GM18867 (cell line): ENCODE data around the gene SH3BP5.

Experiments used
- ATAC-seq: cut with Tn5 transposase; IDR thresholded peaks from one replicate; pipeline ENCODE4 v1.9.1; 2021; ENCODE audit warnings: mild to moderate bottlenecking, moderate library complexity; ENCODE audit not compliant: unreplicated experiment

SH3BP5 gene

DNA sequence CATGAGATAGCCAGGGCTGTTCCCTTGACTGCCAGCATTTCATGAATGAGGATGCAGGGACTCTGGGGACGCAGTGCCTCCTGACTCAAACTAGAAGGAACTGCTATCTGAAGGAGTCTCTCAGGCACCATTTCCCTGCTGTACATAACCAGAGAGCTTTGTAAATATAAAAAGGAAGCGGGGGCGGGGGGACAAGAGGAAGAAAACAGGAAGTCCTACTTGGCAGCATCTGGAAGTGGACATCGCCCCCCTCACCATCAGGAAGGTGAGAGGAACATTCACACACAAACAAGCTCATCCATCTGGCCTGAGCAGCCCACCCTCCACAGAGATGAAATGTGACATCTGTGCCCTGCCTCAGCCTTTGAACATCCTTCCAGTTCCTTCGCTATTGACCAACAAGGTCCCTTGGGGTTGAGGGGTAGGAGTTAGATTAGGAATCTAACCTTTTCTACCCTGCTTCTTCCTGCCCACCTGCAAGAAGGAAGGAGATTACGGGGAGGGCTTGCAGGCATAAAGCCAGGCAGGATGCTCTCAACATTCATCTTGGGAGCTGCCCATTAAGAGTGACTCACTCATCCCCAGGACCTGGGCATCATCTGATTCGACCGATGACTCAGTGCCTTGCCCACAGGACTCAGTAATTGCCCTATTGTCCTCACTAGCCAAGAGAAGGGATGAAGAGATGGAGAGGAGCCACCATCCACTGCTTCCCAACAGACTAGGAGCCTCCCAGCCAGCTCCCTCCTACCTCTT lies 31.9 kb downstream of the SH3BP5 start:
- ATAC-seq, result no peak

DNA sequence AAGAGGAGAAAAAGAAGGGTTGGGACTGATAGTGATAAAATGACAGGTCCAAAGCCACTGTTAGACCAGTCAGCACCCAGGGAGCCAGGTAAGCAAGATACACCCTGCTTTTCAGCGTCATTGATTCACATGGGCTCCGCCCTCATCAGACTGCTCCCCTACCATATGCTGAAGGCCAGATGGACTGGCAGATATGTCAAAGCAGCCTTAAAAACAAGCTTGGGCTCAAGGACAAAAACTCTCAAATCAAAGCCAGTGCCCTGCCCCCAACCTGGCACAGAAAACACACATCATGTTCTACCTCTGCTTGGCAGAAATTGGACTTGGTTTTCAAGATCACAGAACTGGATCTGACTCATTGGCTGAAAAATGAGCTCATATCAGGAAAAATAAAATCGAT lies 33.4 kb downstream of the SH3BP5 start:
- no peak for ATAC-seq

DNA sequence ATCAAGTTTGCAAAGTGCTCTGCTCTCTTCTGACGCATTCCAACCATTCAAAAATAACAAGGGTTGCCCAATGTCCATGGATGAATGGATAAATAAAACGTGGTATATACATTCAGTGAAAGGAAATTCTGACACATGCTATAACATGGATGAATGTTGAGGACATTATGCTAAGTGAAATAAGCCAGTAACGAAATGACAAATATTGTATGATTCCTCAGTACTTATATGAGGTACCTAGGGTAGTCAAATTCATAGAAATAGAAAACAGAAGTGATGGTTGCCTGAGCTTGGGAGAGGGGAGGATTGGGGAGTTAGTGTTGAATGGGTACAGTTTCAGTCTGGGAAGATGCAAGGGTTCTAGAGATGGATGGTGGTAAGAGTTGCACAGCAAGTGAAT lies 33.9 kb downstream of the SH3BP5 start:
- no peak for ATAC-seq

DNA sequence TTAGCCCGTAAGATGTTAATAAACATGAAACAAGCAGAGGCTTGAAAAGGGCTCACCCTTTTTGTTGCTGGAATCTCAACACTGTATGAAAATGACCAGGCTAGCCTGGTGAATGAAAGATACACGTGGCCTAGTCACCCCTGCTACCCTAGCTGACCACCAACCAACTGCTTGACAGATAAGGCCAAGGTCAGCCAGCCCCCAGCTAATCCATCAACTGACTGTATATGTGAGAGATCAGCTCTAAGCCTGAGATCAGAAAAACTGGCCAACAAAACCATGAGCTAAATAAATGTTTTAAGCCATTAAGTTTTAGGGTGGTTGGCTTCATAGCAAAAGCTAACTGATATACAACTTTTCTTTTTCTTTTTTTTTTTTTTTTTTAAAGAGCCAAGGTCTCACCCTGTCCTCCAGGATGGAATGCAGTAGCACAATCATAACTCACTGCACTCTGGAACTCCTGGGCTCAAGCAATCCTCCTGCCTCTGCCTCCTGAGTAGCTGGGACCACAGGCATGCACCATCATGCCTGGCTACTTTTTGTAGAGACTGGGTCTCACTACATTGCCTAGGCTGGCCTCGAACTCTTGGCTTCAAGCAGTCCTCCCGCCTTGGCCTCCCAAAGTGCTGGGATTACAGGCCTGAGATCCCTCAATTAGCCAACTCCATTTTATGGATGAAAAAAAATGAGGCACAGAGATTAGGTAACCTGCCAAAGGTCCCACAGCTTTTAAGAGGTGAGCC lies 34.6 kb downstream of the SH3BP5 start:
- ATAC-seq, result no peak

DNA sequence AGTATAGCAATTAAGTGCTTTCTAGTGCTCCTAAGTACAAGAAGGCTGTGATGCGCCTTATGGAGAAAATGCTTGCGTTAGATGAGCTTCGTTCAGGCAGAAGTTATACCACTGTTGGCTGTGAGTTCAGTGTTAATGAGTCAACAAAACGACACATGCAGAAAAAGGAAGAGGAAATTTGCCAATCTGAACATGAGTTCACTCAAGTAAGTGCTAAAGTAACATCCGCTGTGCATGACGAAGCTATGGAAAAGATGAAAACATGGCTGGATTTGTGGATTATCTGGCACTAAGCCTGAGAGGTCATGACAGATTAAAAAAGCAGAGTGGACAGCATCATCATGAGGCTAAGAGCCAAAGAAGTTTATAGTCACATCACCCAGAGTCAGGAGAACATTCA lies 36.9 kb downstream of the SH3BP5 start:
- ATAC-seq, result no peak

DNA sequence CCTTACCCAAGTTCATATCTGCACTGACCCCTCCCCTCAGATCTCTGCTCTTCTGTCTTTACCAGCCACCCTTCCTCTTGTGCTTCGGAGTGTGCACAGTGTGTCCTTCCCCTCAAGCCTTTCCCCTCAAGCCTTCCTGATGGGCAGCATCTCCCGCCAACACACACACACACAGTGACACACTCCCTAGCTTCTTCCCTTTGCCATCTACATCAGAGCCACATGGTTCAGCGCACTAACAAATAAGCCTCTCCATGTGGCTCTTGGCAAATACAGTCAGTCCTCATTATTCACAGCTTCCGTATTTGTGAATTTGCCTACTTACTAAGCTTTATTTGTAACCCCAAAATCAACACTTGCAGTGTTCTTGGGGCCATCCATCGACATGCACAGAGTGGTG lies 37.5 kb downstream of the SH3BP5 start:
- no peak for ATAC-seq

DNA sequence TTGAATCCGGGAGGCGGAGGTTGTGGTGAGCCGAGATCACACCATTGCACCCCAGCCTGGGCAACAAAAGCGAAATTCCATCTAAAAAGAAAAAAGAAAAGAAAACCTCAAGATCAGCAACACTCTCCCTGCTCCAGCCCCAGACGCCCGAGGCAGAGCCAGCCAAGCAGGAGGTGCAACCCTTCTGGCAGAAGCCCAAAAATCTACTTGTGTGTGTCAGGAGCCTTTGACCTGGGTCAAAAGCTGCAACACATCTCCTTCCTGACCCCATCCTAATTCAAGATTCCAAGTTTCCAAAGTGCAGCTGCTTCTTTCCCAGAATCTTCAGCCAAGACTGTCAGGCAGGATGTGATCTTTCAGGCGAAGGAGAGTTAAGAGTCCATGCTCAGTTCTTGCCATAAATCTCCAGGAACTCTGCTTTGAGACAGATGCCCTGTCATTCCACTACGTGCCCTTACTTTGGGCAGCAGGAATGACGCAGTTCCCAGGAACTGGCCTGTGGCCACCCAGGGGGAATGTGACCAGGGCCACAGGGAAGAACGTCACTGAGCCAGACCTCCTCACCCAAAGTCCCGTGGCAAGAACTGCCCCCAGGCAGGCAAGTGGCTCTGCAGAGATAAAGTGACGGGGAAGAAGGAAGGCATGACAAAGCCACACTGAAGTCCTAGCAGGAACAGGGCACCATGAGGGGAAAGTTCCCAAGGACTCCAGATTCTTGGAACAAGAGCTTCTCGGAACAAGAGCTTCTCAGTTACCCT lies 39.4 kb downstream of the SH3BP5 start:
- ATAC-seq, result no peak

DNA sequence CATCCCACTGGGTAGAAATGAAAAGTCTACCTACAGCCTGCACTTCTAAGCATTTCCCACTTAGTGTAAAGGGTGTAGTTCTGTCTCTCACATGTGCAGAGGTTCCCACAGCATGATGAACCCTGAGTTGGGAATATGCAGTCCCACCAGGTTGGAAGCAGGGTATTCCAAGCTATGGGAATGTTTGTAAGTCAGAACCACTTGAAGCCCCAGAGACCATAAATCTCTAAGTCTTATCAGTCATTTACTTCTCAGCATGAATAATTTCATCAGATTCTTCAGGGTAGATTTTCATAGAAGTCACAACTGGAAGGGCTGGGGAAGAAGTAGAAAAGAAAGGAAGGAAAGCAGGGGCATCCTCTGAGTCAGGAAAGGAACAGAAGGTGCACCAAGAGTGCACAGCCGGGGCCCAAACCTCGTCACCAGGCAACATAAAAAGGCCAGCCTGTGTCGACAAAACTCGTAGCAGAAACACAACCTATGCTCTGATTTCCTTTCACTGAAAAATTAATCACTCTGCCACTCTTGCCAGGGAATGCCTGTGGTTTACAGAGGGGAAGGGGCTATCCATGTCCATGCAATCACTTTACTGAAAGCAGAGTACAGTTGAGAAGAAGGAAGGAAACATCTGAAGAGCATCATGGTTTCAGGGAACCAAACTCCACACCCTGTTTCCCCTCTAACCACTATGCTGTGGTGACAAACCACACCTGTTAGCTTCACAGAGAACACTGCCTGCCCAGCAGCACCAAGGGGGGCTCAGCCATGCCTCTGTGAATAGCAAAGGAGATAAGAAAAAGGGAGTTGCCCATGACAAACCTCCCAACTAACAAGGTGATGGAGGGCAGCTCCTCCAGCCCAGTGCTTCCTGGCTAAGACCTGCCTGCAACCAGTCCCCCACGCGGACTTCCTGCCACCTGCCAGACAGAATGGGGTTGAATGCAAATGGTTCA lies 40.5 kb downstream of the SH3BP5 start:
- ATAC-seq, result peak; percentile 94

DNA sequence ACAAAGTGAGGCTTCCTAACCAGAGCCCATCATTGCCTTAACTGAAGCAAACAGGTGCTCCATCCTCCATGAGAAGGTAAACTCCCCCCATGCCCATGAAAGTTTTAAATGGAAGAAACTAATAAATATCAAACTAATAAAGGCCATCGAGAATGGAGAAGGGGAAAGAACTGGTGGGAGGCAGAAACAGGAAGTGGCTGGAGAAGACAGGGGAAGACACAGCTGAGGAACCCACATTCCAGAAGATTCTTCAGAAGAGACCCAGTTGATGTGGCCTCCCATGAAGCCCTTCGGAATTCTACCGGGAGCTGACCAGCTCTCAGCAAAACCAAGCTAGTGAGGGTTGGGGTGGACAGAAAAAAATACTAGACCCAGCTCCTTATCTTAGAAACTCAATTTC lies 41.6 kb downstream of the SH3BP5 start:
- no peak for ATAC-seq

DNA sequence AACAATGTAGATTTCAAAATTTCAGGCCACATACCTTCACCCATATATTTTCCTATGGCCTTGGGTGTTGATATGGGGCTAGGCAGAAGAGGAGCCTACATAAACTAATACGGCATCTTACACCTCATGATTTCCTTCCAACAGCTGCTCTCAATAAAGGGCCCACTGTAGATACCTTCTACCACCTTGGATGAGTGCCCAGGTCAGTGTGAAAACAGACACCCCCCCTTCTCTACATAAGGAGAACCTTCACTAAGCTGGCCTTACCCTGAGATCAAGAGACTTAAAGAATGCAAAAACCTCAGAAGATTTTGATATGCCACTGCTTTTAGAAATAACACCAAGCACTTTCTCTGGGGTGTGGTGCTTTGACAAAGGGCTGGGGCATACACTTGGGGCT lies 42.7 kb downstream of the SH3BP5 start:
- ATAC-seq, result no peak

DNA sequence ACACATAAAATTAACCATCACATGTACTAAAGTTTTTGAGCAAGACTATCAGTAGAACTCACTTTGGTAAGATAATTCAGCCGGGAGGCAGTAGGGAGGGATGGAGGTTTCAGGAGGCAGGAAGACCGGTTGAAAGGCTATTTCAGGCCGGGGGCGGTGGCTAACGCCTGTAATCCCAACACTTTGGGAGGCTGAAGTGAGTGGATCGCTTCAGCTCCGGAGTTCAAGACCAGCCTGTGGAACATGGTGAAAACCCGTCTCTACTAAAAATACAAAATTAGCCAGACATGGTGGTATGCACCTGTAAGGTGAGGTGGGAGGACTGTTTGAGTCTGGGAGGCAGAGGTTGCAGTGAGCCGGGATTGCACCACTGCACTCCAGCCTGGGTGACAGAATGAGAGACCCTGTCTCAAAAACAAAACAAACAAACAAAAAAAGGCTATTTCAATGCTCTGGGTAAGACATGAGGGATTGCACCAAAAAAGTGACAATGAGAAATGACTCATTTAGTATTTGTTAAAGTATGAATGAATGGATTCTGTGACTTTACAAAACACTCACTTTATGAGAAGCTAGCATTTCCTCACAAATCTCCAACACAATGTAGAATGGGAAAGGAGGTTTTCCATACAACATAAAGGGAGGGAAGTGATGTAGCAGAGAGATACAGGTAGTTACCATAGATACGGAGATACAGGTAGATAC lies 43.9 kb downstream of the SH3BP5 start:
- no peak for ATAC-seq

DNA sequence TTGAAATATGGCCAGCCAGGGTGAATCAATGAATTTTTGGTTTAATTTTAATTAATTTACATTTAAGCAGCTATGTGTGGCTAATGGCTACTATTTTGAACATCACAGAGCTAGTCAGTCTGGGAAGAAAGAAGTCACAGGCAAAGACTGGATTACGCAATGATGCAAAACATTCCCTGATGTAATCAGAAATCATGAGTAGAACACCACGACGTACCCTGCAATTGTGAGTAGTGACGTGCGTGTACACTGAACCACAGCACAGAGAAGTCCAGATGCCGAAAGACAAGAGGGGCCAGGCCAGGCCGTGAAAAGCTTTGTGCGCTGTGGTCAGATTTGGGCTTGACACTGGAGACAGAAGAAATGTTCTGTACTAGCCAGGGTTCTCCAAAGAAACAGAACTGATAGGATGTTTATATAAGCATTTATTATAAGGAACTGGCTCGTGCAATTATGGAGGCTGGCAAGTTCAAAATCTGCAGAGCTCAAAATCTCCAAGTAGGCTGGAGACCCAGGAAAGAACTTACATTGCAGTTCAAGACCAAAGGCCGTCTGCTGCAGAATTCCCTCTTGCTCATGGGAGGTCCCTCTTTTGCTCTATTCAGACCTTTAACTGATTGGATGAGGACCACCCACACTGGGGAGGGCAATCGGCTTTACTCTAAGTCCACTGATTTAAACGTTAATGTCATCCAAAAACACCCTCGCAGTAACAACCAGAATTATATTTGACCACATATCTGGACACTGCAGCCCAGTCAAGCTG lies 44.6 kb downstream of the SH3BP5 start:
- no peak for ATAC-seq

DNA sequence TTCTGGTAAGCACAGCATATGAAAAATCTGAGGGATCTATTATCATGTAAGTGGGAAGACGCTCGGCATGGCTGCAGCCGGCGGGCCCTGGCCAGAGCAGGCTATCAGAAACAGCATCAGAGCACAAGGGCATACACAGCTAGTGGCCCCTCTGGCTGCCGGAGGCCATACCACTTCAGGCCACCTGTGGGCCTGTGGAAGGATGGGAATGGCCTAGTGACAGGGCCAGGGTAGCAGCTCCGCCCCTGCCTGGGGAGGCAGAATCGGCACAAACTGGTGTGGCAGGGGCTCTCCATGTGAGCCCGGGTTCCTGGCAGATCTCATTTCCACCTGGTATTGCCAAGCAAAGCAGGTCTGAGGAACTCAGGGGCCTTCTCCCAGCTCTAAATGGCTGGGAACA lies 46.4 kb downstream of the SH3BP5 start:
- no peak for ATAC-seq

DNA sequence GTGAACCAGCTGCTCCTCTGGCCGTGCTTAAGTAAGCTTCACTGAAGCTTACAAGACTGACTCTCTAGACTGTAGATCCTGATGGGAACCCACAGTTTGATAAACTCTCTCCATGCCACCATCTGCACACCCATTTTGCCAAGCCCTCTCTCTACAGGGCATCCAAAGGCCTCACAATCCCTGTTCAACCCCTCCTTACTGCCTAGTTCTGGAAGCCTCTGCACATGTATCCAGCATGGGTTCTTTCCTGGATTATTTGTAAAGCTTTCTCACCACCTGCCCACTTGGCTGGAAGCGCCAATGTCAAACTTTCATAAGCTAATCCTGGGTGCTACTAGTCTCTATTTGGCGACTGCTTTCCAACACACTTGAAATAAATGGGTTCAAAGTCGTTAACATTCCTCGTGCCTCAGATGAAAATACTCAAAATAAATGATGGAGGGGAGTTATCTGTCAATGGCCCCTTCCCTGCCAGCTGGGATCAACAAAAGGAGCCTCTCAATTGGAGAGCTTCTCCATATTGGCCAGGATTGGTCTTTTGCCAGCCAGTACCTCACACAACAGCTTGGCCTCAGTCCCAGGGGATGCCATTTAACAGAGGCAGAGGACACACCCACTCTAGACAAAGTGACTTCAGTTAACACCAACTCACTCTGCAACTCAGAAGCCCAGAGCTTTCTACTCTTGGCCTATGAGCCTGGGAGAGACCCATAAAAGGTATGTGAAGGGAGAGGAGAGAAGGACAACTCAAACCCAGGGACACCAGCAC lies 48.1 kb downstream of the SH3BP5 start:
- peak; percentile 23 for ATAC-seq

DNA sequence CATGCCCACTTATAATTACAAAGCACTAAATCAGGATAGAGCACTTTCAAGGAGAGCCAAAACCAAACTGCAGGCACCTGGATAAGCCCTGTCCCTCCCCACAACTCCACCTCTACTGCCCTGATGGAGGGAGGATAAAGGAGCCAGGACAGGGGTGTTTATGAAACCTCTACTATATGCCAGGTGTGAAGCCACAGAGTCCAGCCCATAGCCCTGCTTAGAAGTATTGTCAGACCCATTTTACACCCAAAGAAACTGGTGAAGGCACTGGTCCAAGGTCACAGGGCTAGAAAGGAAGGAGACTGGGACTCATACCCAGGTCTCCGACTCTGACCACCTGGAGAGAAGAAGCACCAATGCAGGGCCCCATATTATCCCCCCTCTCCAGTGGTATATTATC lies 48.7 kb downstream of the SH3BP5 start:
- peak; percentile 67 for ATAC-seq

DNA sequence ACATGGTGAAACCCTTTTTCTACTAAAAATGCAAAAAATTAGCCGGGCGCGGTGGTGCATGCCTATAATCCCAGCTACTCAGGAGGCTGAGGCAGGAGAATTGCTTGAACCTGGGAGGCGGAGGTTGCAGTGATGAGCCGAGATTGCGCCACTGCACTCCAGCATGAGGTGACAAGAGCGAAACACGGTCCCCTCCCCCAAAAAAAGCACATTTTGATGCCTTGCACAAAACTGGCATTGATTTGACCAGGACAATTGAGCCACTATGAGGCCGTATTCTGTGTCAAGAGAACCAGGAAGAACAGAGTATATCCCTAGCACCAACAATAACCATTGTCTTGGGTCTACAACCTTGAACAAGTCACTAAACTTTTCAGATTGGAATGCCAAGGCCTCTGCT lies 50.6 kb downstream of the SH3BP5 start:
- no peak for ATAC-seq

DNA sequence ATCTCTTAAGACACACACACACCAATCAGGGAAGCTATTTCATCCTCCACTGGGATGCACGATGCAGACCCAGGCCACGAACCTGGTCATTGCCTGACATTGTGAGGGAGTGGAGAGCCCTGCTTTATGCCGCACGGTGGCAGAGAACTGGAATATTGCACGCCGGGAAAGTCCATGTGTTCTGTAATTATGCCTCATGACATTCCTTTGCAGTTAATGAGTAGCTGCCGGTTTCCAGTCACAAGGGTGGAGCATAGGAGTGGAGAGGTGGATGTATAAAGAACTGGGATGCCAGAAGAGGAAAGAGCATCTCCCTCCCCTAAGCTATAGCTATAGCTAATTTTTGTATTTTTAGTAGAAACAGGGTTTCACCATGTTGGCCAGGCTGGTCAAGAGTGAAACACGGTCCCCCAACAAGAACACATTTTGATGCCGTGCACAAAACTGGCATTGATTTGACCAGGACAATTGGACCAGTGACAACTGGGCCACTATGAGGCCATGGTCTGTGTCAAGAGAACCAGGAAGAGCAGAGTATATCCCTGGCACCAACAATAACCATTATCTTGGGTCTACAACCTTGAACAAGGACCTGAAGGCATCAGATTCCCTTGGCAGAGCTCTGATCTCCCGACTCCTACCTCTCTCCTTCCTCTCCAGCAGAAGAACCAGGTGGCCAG lies 51.4 kb downstream of the SH3BP5 start:
- no peak for ATAC-seq
